ENCODE measurements around the gene LRMDA.

LRMDA gene

DNA sequence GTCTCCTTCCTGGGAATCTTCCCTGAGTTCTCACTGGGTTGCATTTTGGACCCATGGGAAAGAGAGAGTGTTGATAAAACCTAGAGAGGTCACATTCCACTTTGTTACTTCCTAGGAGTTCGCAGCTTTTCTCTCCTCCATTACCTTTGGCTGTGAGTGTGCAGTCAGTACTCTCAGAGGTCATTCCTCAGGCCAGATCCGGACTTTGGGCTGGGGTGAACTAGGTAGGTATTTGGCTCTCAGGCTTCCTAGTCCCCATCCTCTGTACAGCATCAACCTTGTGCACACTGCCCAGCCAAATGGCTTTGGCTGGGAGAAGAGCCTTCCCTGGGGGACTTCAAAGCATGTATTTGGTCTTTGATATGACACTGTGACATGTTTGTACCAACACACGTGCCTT, 508.1 kb downstream of the LRMDA start:
- no peak for DNase-seq

GRCh38 chr10:75940742-75941141, 509.3 kb downstream of the LRMDA start:
- no peak for DNase-seq

- no peak for DNase-seq
Measured at GRCh38 chr10:75941223-75941801, 509.9 kb downstream of the LRMDA start.

- no peak for DNase-seq
Measured at GRCh38 chr10:75944061-75944460, 512.6 kb downstream of the LRMDA start.

- no peak for DNase-seq
Measured at GRCh38 chr10:75948583-75948982, 517.2 kb downstream of the LRMDA start.

DNA sequence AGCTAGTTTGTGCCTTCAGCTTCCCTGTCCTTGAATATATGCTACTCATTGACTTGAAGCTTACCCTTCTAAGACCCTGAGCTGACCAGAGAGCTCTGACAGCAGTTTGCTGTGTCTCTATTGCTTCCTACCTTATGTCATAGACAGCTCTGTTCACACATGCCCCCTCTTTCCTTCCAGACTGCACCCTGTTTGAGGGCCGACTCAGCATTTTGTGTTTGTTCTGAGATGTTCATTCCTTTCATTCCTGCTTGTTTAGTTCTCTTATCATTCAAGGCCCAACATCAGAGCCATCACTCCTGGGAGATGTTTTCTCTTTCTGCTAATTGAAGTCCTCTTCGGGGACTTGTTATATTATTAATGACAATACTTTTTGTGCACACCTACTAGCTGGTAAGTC, 518.9 kb downstream of the LRMDA start:
- DNase-seq: no peak

- no peak for DNase-seq
Measured at GRCh38 chr10:75950997-75951589, 519.7 kb downstream of the LRMDA start.

- no peak for DNase-seq
Measured at GRCh38 chr10:75951627-75952026, 520.2 kb downstream of the LRMDA start.

DNA sequence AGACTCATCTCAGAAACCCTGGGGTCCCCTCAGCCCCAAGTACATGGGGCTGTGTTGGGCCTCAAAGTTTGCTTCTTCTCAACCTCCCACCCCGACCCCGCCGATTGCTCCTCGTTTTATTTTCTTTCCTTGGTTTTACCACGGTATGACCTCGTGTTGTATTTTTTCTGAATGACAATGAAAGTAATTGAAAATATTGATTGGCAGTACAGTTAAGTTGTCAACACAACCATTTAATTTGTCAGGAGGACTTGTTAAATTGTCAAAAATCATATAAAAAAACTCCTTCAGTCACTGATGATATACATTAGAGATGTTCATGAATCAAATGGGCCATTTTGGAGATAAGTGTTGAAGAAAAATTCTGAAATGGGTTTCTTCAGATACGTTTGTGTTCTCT, 520.7 kb downstream of the LRMDA start:
- no peak for DNase-seq

- no peak for DNase-seq
Measured at GRCh38 chr10:75954486-75954885, 523.1 kb downstream of the LRMDA start.

- no peak for DNase-seq
Measured at GRCh38 chr10:75955973-75956502, 524.6 kb downstream of the LRMDA start.

DNA sequence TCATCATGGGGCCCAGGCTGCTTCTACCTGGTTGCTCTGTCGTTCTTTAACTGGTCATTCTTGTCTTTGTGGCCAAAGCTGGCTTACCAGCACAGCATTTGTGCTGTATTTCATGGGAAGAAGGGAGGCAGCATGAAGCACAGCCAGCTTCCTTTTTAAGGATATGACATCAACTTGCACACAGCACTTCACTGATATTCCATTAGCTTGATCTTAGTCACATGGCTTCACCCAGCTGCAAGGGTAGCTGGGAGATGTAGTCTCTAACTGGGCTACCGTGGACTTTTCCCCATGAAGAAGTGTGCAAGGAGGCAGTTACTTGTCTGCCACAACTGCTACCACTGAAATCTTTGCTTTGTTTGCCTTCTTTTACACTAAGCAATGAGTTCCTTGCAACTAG, 525.2 kb downstream of the LRMDA start:
- no peak for DNase-seq

GRCh38 chr10:75957314-75958120, 526.1 kb downstream of the LRMDA start:
- DNase-seq: no peak

DNA sequence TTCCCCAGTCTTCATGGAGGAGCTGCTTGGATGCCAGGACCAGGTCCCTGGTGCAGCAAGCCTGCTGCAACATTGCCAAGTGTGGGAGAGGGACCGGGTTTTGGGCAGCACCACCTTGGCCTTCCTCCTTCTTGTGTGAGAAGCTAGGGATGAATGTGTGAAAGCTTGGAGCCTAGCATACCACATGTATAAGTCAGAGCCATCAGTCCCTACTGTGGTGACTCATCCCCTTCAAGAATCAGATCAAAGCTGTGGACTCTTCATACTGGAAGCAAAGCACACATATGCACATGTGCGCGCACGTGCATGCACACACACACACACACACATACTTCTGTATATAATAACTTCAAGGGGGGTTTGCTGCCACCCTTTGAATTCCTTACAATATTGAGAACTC, 527.8 kb downstream of the LRMDA start:
- DNase-seq: no peak

GRCh38 chr10:75959912-75960311, 528.5 kb downstream of the LRMDA start:
- DNase-seq: no peak

DNA sequence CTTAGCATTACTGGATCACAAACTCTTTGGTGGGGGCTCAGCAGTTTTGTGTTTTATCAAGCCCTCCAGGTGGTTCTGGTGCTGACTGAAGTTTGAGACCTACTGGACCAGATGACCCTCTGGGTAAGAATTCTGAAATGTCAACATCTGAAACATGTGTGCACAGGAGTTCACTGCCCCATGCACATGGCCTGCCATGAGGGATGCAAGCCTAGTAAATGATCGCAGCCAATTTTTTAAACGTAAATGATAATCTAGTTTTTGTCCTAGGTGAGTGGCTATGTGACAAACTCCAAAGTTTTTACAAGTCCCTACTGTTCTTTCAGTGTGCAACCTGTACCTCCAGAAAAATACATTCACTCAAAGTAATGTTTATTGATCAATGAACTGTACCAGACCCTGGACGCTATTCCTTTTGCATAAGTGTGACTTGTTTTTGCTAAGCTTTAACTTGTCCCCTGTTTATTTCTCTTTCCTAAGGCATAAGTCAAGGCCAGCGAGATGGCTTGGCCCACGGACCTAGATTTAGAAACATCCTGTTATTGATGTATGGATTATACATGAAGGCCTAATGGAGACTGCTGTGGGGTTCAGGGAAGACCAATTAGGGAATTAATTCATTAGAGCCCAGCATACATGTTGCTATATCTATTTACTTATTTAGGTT, 531.1 kb downstream of the LRMDA start:
- no peak for DNase-seq

- DNase-seq: no peak
Measured at GRCh38 chr10:75967491-75967890, 536.1 kb downstream of the LRMDA start.

DNA sequence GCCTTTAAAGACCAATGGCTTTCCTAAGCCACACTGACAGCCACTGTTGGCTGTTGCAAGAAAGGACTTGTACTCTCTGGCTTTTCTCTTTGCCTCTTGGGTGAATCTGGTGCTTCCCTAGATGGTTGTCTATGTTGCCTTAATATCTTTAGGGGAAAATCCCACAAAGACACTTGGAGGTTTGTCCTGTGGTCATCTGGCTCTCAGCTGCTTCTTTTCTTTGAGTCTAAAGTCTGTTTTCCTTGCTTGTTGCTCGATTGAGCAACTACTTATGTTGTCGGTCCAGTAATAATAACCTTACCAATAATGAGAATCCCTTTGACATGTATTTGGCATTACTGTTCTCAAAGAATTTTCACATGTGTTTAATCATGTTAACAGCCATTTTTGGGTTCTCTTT, 537.6 kb downstream of the LRMDA start:
- no peak for DNase-seq

DNA sequence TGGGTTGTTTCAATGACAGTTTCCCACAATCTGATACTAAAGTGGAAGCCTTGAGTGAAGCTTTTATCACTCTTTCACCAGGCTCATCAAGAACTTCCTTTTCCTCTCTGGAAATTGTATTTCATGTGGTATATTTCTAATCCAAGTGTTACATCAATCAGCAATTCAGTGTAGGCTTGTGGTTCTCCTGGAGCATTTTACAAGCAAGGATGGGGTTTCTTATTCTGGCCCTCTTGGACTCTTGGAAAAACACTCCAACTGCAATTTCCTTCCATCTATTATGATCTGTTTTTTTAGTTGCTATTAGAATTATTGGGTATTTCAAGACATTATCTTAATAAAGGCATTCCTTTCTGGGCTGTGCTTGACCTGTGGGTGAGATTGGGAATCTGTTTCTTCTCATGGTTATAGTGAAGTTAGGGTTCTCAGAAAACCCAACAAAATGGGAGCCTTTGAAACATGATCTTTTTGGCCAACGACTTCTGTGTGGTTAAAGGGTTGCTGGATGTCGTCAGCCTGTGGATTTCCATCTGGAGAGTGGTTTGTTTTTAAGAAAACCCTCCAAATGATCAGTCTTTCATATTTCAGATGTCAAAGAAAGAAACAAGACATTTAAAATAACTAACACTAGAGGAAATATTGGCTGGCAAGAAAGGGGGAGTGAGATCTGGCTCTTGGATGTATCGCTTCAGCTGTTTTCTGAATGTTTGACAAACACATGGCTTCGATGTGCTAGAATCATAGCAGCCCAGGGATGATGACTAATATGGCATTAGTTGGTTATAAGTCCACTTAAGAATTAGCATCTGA, 540.2 kb downstream of the LRMDA start:
- no peak for DNase-seq

- DNase-seq: no peak
Measured at GRCh38 chr10:75972491-75973276, 541.3 kb downstream of the LRMDA start.

DNA sequence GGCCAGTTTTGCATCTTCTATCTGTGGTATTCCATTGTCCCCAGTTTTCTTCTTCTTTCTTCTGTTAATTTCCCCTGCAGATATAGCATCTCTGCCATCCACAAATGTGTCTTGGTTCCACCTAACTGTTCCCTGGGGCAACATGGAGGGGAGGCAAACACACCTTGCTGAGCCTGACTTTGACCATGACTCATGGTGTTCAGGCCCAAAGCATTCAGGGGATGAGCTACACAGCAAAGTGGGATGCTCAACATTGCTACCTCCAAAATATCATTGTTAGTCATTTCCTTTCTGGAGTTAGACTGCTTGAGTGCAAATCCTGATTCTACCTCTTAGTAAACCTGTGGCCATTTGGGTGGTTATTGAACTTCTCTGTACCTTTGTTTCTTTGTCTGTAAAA, 542.7 kb downstream of the LRMDA start:
- no peak for DNase-seq

DNA sequence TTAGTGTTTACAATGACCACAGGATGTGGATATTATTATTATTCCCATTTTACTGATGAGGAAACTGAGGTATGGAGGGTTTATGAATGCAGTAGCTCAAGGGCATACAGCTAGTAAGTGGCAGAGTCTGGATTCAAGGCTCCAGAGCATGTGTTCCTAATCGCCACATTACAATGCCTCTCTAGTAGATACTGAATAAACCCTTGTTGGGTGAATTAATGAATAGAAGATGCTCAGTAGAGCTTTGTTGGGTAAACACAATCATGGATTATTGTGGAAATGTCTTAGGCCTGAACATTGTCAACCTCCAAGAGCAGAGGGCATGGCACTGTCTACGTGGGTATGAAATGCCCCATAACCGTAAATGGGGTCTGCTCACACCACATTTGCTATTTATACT, 545.3 kb downstream of the LRMDA start:
- no peak for DNase-seq

Data from NCI-H1048 (cell line).